ENCODE results near the gene SMTN.
"Not testable (repeated sequence)": the region's sequence is repeated elsewhere in the genome, so short reads cannot be mapped to it uniquely, and the experiment has no call there.

GRCh38 chr22:31112547-31113091, 31.5 kb downstream of the SMTN start:
- not testable (repeated sequence) for TF ChIP-seq POLR2A, CTCF (IDR thresholded peaks at IDR 0.05)
